ENCODE results near the gene TSPAN18.

The TSPAN18 gene

DNA sequence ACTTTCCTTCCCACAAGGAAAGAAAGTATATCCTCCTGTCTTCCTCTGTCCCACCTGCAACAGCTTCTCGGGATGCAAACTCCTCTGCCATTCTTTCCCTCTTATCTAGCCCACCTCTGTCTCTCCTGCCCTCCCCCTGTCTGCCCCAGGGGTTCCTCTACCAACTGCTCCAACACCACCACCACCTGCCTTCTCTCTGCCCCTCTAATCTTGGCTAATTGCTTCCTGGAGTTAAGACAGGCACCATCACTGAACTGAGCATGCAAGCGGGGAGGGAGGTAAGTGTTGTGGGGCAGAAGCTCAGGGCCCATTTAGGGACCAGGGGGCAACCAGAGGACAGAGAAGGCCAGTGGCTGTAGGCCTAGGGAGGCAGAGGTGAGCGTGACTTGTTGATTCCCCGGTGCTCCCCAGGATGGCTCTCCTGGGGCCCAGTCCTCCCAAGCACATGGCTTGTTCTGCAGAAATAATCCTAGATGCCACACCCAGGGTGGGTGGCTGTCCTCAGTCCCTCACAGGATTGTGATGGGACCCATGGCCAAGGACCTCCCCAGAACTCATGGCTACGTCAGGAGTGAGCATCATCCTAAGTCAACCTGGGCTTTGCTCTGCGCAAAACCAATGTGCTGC is 112.8 kb downstream of the TSPAN18 start:
- no peak overlapping the region for H3K4me3 ChIP-seq (ENCODE audit: low read depth, low read length)
- TF ChIP-seq, protein P1, sequence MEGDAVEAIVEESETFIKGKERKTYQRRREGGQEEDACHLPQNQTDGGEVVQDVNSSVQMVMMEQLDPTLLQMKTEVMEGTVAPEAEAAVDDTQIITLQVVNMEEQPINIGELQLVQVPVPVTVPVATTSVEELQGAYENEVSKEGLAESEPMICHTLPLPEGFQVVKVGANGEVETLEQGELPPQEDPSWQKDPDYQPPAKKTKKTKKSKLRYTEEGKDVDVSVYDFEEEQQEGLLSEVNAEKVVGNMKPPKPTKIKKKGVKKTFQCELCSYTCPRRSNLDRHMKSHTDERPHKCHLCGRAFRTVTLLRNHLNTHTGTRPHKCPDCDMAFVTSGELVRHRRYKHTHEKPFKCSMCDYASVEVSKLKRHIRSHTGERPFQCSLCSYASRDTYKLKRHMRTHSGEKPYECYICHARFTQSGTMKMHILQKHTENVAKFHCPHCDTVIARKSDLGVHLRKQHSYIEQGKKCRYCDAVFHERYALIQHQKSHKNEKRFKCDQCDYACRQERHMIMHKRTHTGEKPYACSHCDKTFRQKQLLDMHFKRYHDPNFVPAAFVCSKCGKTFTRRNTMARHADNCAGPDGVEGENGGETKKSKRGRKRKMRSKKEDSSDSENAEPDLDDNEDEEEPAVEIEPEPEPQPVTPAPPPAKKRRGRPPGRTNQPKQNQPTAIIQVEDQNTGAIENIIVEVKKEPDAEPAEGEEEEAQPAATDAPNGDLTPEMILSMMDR (IDR thresholded peaks at IDR 0.05; ENCODE audit: low read depth, low read length), result no peak
- DNase-seq (ENCODE audit: low read depth, low spot score), result no peak
- in situ Hi-C loops (cut with HindIII; ENCODE audit: low sequenced_read_pairs), result no loop called here

DNA sequence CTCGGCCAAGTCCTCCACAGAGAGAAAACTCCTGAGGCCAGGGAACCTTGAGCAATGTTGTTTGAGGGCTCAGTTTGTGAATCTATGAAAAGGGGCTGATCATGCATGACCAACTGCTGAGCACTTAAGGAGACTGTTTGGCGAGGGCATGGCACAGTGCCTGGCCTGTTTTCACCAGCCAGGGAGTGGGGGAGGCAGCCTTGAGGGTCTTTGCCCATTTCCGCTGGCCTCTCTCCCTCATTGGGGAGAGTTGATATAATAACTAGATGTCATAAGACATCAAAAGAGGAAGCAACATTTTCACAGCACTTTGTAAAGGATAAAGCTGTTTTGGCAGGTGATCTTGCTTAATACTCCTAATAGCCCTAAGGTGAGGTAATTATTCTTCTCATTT is 113.3 kb downstream of the TSPAN18 start:
- TF ChIP-seq, protein P1 (IDR thresholded peaks at IDR 0.05; ENCODE audit: low read depth, low read length), result no peak
- no peak for DNase-seq (ENCODE audit: low read depth, low spot score)
- in situ Hi-C loops (cut with HindIII; ENCODE audit: low sequenced_read_pairs), result no loop called here
- H3K4me3 ChIP-seq (ENCODE audit: low read depth, low read length), result no peak overlapping the region

DNA sequence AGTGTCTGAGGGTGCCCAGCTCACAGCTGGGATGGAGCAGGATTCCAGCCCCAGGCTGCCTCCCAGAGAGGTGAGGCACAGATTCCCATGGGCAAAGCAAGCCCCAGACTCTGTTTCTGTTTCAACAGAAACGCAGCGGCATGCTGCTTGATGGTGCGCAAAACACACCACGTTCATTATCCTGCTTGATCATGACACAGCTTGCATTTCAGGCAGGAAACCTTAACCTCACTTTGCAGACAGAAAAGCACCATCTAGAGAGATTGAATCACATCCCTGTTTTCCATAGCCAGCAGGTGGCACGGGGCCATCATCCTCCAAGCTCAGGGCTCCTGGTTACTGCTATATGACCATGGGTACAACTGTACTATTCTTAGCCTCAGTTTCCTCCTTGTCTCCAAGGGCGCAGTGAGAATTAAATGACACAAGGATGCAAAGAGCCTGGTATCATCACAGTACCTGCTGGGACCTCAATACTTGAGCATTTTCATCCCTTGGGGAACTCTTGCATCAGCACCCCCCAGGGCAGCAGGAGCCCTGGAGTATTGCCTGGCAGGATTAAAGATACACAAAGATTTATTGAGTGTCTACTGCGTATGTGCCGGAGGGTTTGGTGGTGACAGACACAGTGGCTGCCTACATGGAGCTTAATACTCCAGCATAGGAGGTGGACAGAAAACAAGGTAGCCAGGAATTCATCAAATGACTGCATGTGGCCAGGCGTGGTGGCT is 113.9 kb downstream of the TSPAN18 start:
- no peak overlapping the region for H3K4me3 ChIP-seq (ENCODE audit: low read depth, low read length)
- in situ Hi-C loops (cut with HindIII; ENCODE audit: low sequenced_read_pairs), result no loop called here
- TF ChIP-seq, protein P1 (IDR thresholded peaks at IDR 0.05; ENCODE audit: low read depth, low read length), result no peak
- peak; percentile 6 for DNase-seq (ENCODE audit: low read depth, low spot score)

DNA sequence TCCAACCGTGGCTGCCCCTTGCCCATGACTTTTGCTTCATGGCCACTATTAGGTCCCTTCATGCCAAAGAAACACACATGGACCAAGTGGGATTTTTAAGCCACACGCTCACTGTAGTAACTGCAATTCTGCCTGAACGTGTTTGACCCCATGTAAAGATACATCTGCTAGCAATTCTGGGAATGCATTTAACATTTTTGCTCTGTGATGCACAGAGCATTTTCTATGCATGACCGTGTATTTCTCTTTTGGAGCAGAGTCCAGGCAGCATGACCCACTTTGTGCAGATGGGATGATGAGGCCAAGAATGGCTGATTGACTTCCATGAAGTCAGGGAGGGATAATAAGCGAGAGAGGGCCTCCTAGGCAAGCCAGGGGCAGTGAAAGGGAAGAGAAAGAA is 115.5 kb downstream of the TSPAN18 start:
- TF ChIP-seq, protein P1 (IDR thresholded peaks at IDR 0.05; ENCODE audit: low read depth, low read length), result no peak
- no peak overlapping the region for H3K4me3 ChIP-seq (ENCODE audit: low read depth, low read length)
- peak; percentile 85 for DNase-seq (ENCODE audit: low read depth, low spot score)
- in situ Hi-C loops (cut with HindIII; ENCODE audit: low sequenced_read_pairs), result no loop called here

DNA sequence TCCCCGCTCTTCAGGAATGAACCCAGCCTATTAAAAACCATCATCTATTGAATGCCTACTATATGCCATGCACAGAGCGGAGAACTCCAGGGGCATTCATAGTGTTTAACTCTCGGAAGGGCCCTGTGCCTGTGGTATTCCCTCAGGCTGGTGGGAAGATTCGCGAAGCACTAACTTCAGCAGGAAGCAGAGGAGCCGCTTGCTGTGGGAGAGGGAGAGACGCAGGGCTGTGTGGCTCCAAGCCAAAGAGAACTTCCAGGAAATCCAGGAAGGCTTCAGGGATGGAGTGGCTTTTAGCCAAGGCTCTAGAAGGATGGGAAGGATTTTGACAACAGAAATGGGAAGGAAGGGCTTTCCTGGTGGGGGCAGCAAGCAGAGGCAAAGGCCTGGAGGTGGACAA is 120.1 kb downstream of the TSPAN18 start:
- H3K4me3 ChIP-seq (ENCODE audit: low read depth, low read length), result no peak overlapping the region
- TF ChIP-seq, protein P1 (IDR thresholded peaks at IDR 0.05; ENCODE audit: low read depth, low read length), result no peak
- in situ Hi-C loops (cut with HindIII; ENCODE audit: low sequenced_read_pairs), result no loop called here
- no peak for DNase-seq (ENCODE audit: low read depth, low spot score)

DNA sequence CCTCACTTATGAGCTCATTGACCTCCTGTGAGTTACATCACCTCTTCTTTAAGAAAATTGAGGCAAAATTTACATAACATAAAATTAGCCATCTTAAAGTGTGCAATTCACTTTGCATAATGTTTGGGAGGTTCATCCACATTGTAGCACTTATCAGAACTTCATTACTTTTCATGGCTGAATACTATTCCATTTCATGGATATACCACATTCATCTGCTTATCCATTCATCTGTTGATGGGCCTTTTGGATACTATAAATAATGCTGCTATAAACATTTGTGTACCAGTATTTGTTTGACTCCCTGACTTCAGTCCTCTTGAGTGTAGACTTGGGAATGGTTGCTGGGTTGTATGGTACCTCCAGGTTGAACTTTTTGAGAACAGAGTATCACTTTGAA is 120.6 kb downstream of the TSPAN18 start:
- in situ Hi-C loops (cut with HindIII; ENCODE audit: low sequenced_read_pairs), result no loop called here
- no peak for DNase-seq (ENCODE audit: low read depth, low spot score)
- no peak overlapping the region for H3K4me3 ChIP-seq (ENCODE audit: low read depth, low read length)
- TF ChIP-seq, protein P1 (IDR thresholded peaks at IDR 0.05; ENCODE audit: low read depth, low read length), result no peak
